ENCODE data around the gene AQP2. TPM values are rescaled to one million over a fixed set of nuclear protein-coding genes. Genes with fewer than 3 reads are reported as not detected.

AQP2 gene
- total RNA-seq, 3 donors from 2014 or later: not detected

GRCh38 chr12:49973361-49973830 is 22.9 kb downstream of the AQP2 start:
- H3K4me3 Mint-ChIP-seq: no peak overlapping the region
- no peaks in the 10 kb centered on the region for H3K27me3 Mint-ChIP-seq (ENCODE audit: low read depth)
- ATAC-seq (no peak), DNase-seq (no peak)
- no peaks in the 10 kb centered on the region for H3K4me1 Mint-ChIP-seq (ENCODE audit: low read depth)
- H3K36me3 Mint-ChIP-seq (ENCODE audit: insufficient read depth): no peaks in the 10 kb centered on the region
- H3K9me3 Mint-ChIP-seq: no peaks in the 10 kb centered on the region

- Mint-ChIP-seq H3K4me3 (no peak overlapping the region), H3K4me1 (ENCODE audit: low read depth) (no peaks in the 10 kb centered on the region), H3K9me3 (no peaks in the 10 kb centered on the region), H3K36me3 (ENCODE audit: insufficient read depth) (no peaks in the 10 kb centered on the region), H3K27me3 (ENCODE audit: low read depth) (no peaks in the 10 kb centered on the region)
- ATAC-seq: no peak
- no peak for DNase-seq
Measured at GRCh38 chr12:49974231-49974675, 23.7 kb downstream of the AQP2 start.

GRCh38 chr12:49974677-49975317 is 24.3 kb downstream of the AQP2 start:
- no peaks in the 10 kb centered on the region for H3K27me3 Mint-ChIP-seq (ENCODE audit: low read depth)
- H3K4me1 Mint-ChIP-seq (ENCODE audit: low read depth): no peaks in the 10 kb centered on the region
- H3K9me3 Mint-ChIP-seq: no peaks in the 10 kb centered on the region
- ATAC-seq: no peak
- no peak for DNase-seq
- no peaks in the 10 kb centered on the region for H3K36me3 Mint-ChIP-seq (ENCODE audit: insufficient read depth)
- no peak overlapping the region for H3K4me3 Mint-ChIP-seq

GRCh38 chr12:49975318-49975761 is 24.8 kb downstream of the AQP2 start:
- H3K27me3 Mint-ChIP-seq (ENCODE audit: low read depth): no peaks in the 10 kb centered on the region
- DNase-seq (no peak), ATAC-seq (no peak)
- H3K36me3 Mint-ChIP-seq (ENCODE audit: insufficient read depth): no peaks in the 10 kb centered on the region
- no peak overlapping the region for H3K4me3 Mint-ChIP-seq
- no peaks in the 10 kb centered on the region for H3K9me3 Mint-ChIP-seq
- no peaks in the 10 kb centered on the region for H3K4me1 Mint-ChIP-seq (ENCODE audit: low read depth)

GRCh38 chr12:49976557-49976956 is 26.0 kb downstream of the AQP2 start:
- H3K9me3 Mint-ChIP-seq: no peaks in the 10 kb centered on the region
- no peak for DNase-seq
- no peak overlapping the region for H3K4me3 Mint-ChIP-seq
- no peak for ATAC-seq
- H3K4me1 Mint-ChIP-seq (ENCODE audit: low read depth): no peaks in the 10 kb centered on the region
- H3K36me3 Mint-ChIP-seq (ENCODE audit: insufficient read depth): no peaks in the 10 kb centered on the region
- H3K27me3 Mint-ChIP-seq (ENCODE audit: low read depth): no peaks in the 10 kb centered on the region

GRCh38 chr12:49978125-49978524 is 27.6 kb downstream of the AQP2 start:
- Mint-ChIP-seq H3K36me3 (ENCODE audit: insufficient read depth) (no peaks in the 10 kb centered on the region), H3K9me3 (no peaks in the 10 kb centered on the region), H3K4me3 (no peak overlapping the region), H3K27me3 (ENCODE audit: low read depth) (no peaks in the 10 kb centered on the region), H3K4me1 (ENCODE audit: low read depth) (no peaks in the 10 kb centered on the region)
- no peak for DNase-seq
- ATAC-seq: no peak

GRCh38 chr12:49979016-49979586 is 28.6 kb downstream of the AQP2 start:
- DNase-seq: no peak
- Mint-ChIP-seq H3K9me3 (no peaks in the 10 kb centered on the region), H3K36me3 (ENCODE audit: insufficient read depth) (no peaks in the 10 kb centered on the region)

GRCh38 chr12:49979791-49980190 is 29.3 kb downstream of the AQP2 start:
- ATAC-seq (no peak), DNase-seq (no peak)
- Mint-ChIP-seq H3K9me3 (no peaks in the 10 kb centered on the region), H3K4me1 (ENCODE audit: low read depth) (no peaks in the 10 kb centered on the region), H3K36me3 (ENCODE audit: insufficient read depth) (no peaks in the 10 kb centered on the region), H3K4me3 (no peak overlapping the region), H3K27me3 (ENCODE audit: low read depth) (no peaks in the 10 kb centered on the region)

More at GRCh38 chr12:49979016-49979586, 28.6 kb downstream of the AQP2 start:
- Mint-ChIP-seq H3K4me3 (no peak overlapping the region), H3K4me1 (ENCODE audit: low read depth) (no peaks in the 10 kb centered on the region), H3K27me3 (ENCODE audit: low read depth) (no peaks in the 10 kb centered on the region)
- no peak for ATAC-seq

- Mint-ChIP-seq H3K27me3 (ENCODE audit: low read depth) (no peaks in the 10 kb centered on the region), H3K4me3 (no peak overlapping the region), H3K4me1 (ENCODE audit: low read depth) (no peaks in the 10 kb centered on the region), H3K9me3 (no peaks in the 10 kb centered on the region), H3K36me3 (ENCODE audit: insufficient read depth) (no peaks in the 10 kb centered on the region)
- no peak for ATAC-seq
- DNase-seq: no peak
Measured at GRCh38 chr12:49980501-49981349, 30.2 kb downstream of the AQP2 start.

GRCh38 chr12:49982246-49983087 is 31.9 kb downstream of the AQP2 start:
- DNase-seq (no peak), ATAC-seq (no peak)
- Mint-ChIP-seq H3K4me1 (ENCODE audit: low read depth) (no peaks in the 10 kb centered on the region), H3K27me3 (ENCODE audit: low read depth) (no peaks in the 10 kb centered on the region), H3K4me3 (no peak overlapping the region), H3K9me3 (no peaks in the 10 kb centered on the region), H3K36me3 (ENCODE audit: insufficient read depth) (peaks cover 2% of the 10 kb centered on the region)

- ATAC-seq (no peak), DNase-seq (no peak)
- Mint-ChIP-seq H3K9me3 (no peaks in the 10 kb centered on the region), H3K4me3 (no peak overlapping the region), H3K27me3 (ENCODE audit: low read depth) (no peaks in the 10 kb centered on the region), H3K36me3 (ENCODE audit: insufficient read depth) (peaks cover 2% of the 10 kb centered on the region), H3K4me1 (ENCODE audit: low read depth) (no peaks in the 10 kb centered on the region)
Measured at GRCh38 chr12:49983892-49984291, 33.4 kb downstream of the AQP2 start.

GRCh38 chr12:49984476-49985359 is 34.2 kb downstream of the AQP2 start:
- peaks cover 2% of the 10 kb centered on the region for H3K36me3 Mint-ChIP-seq (ENCODE audit: insufficient read depth)
- no peak for DNase-seq
- H3K9me3 Mint-ChIP-seq: no peaks in the 10 kb centered on the region
- no peaks in the 10 kb centered on the region for H3K4me1 Mint-ChIP-seq (ENCODE audit: low read depth)
- H3K4me3 Mint-ChIP-seq: no peak overlapping the region
- no peak for ATAC-seq
- no peaks in the 10 kb centered on the region for H3K27me3 Mint-ChIP-seq (ENCODE audit: low read depth)

GRCh38 chr12:49985981-49986380 is 35.4 kb downstream of the AQP2 start:
- Mint-ChIP-seq H3K4me1 (ENCODE audit: low read depth) (no peaks in the 10 kb centered on the region), H3K27me3 (ENCODE audit: low read depth) (no peaks in the 10 kb centered on the region), H3K4me3 (no peak overlapping the region), H3K36me3 (ENCODE audit: insufficient read depth) (peaks cover 2% of the 10 kb centered on the region), H3K9me3 (no peaks in the 10 kb centered on the region)
- DNase-seq (no peak), ATAC-seq (peak in 1 of 2 donors; percentile 28)
